Left hindlimb (tissue), 1 donor: ENCODE results near the gene IFT172.
A peak's percentile ranks its signal among the peaks of the same experiment; 100 is the strongest.
"Not testable (repeated sequence)": the region's sequence is repeated elsewhere in the genome, so short reads cannot be mapped to it uniquely, and the experiment has no call there.

ENCODE experiments used
- DNase-seq: peaks from one replicate; pipeline ENCODE4 v3.0.0-alpha.2; 2018

IFT172 gene

GRCh38 chr2:27425039-27425438, 64.5 kb downstream of the IFT172 start:
- DNase-seq = not testable (repeated sequence)

GRCh38 chr2:27422958-27423357, 66.6 kb downstream of the IFT172 start:
- no peak for DNase-seq

- DNase-seq = no peak
These were observed 67.8 kb downstream of the IFT172 start for GRCh38 chr2:27421660-27422250.

- DNase-seq = no peak
These were observed 68.5 kb downstream of the IFT172 start for GRCh38 chr2:27420996-27421395.

- no peak for DNase-seq
These were observed 73.4 kb downstream of the IFT172 start for GRCh38 chr2:27416151-27416550.

GRCh38 chr2:27412419-27413152, 77.0 kb downstream of the IFT172 start:
- no peak for DNase-seq

GRCh38 chr2:27409321-27410073, 80.0 kb downstream of the IFT172 start, which contains the start of gene PPM1G:
Gene PPM1G, minus strand, starts transcription at chr2:27409591. Its CDS starts 169 bp downstream, at chr2:27409422.
- peak; percentile 95 for DNase-seq

- no peak for DNase-seq
These were observed 80.8 kb downstream of the IFT172 start for GRCh38 chr2:27408601-27409320.

- no peak for DNase-seq
These were observed 81.6 kb downstream of the IFT172 start for GRCh38 chr2:27407798-27408491.

- DNase-seq = no peak
These were observed 89.0 kb downstream of the IFT172 start for GRCh38 chr2:27400348-27401135.

- DNase-seq = no peak
These were observed 90.6 kb downstream of the IFT172 start for GRCh38 chr2:27398962-27399361.
